Stomach (tissue), 4 donors: ENCODE results near the gene SLC17A9.

Experiments used
- CTCF ChIP-seq, 7 experiments: fragments of 450-650 bp in 4 of 7; fragments of 200-600 bp in 3 of 7; sonication (generic) in 3 of 7; IDR thresholded peaks; one replicate each; pipeline ENCODE4 v1.5.1; 2016 to 2019; ENCODE audit warnings: antibody characterized with exemption in 7 of 7, control low read depth in 2 of 7, mild to moderate bottlenecking in 1 of 7
- EP300 ChIP-seq: sonication (generic); formaldehyde crosslinking; IDR thresholded peaks from one replicate; pipeline ENCODE4 v1.6.1; 2017; ENCODE audit warnings: antibody characterized with exemption
- POLR2A ChIP-seq, 4 donors: fragments of 450-650 bp; IDR thresholded peaks; one replicate each; pipeline ENCODE4 v1.6.1; 2016; ENCODE audit warnings: antibody characterized with exemption in 4 of 4, control low read depth in 2 of 4, mild to moderate bottlenecking in 1 of 4, moderate library complexity in 1 of 4

GRCh38 chr20:62925076-62925419, 27.5 kb upstream of the SLC17A9 start:
- TF ChIP-seq POLR2A (IDR thresholded peaks at IDR 0.05), result no peak
- no peak for TF ChIP-seq CTCF (IDR thresholded peaks at IDR 0.05)
- TF ChIP-seq EP300, result no peak
